Left ventricle myocardium inferior (tissue), 1 donor: ENCODE data around the gene BRI3. TPM values are rescaled to one million over a fixed set of nuclear protein-coding genes. Genes with fewer than 3 reads are reported as not detected.

ENCODE experiments used
- DNase-seq: peaks from one replicate; pipeline ENCODE4 v3.0.0-alpha.2; 2020
- H3K27ac ChIP-seq: fragments of 200-600 bp; replicated peaks from 2 replicates; pipeline ENCODE4 v1.8.0; 2021
- H3K27me3 ChIP-seq: fragments of 200-600 bp; 2 replicates; pipeline ENCODE4 v1.8.0; 2021; ENCODE audit warnings: low read depth
- H3K36me3 ChIP-seq: fragments of 200-600 bp; 2 replicates; pipeline ENCODE4 v1.8.0; 2021
- H3K4me1 ChIP-seq: fragments of 200-600 bp; 2 replicates; pipeline ENCODE4 v1.8.0; 2021
- H3K4me3 ChIP-seq: fragments of 200-600 bp; 2 replicates; pipeline ENCODE4 v1.8.0; 2021; ENCODE audit warnings: mild to moderate bottlenecking, moderate library complexity
- H3K9me3 ChIP-seq: fragments of 200-600 bp; replicated peaks from 2 replicates; pipeline ENCODE4 v1.8.0; 2021
- CTCF ChIP-seq: fragments of 200-600 bp; IDR thresholded peaks from 2 replicates; pipeline ENCODE4 v1.8.0; 2021; ENCODE audit warnings: antibody characterized with exemption, mild to moderate bottlenecking, borderline replicate concordance
- intact Hi-C: fragments of 100-400 bp; cut with micrococcal nuclease; formaldehyde crosslinking; loops from one replicate; pipeline ENCODE4 v1.11.0; 2022
- total RNA-seq: library from RNA; stranded (reverse); fragmentation: NEBNext Ultra II Directional; extraction: Animal tissue kit (Norgen Biotek cat#: 25700); gene quantifications from one replicate; pipeline ENCODE4 v1.2.1, GENCODE V29; 2021
- donor health status: DM: no; HTN: yes; CAD: no; lungs with severe emphysema.

The BRI3 gene
- total RNA-seq, 1 donor from 2014 or later: 201 TPM

GRCh38 chr7:98288064-98288823 lies 6.8 kb downstream of the BRI3 start:
- intact Hi-C loops: no loop called here
- Histone ChIP-seq H3K9me3 (no peaks in the 10 kb centered on the region), H3K27ac (peak overlapping the region; percentile 98), H3K36me3 (peaks cover 29% of the 10 kb centered on the region), H3K4me1 (peaks cover 89% of the 10 kb centered on the region), H3K4me3 (peak overlapping the region; percentile 89), H3K27me3 (no peaks in the 10 kb centered on the region)
- DNase-seq: no peak
- no peak for TF ChIP-seq CTCF

- peaks cover 40% of the 10 kb centered on the region for H3K36me3 ChIP-seq
- intact Hi-C loops: no loop called here
Measured at GRCh38 chr7:98289333-98289875, 7.9 kb downstream of the BRI3 start.

GRCh38 chr7:98291717-98292116 lies 10.2 kb downstream of the BRI3 start:
- no peak for DNase-seq
- intact Hi-C loops: loop anchor here (10.0 kb wide), 1 partner anchor 113 kb away; the partner anchor contains the start of gene BAIAP2L1
- peaks cover 70% of the 10 kb centered on the region for H3K4me1 ChIP-seq
- peak; percentile 28 for TF ChIP-seq CTCF
- H3K27me3 ChIP-seq: no peaks in the 10 kb centered on the region
- no peak overlapping the region for H3K27ac ChIP-seq
- no peaks in the 10 kb centered on the region for H3K9me3 ChIP-seq
- peaks cover 47% of the 10 kb centered on the region for H3K36me3 ChIP-seq
- no peak overlapping the region for H3K4me3 ChIP-seq

More at GRCh38 chr7:98289333-98289875, 7.9 kb downstream of the BRI3 start:
- Histone ChIP-seq H3K27me3 (no peaks in the 10 kb centered on the region), H3K4me1 (peaks cover 78% of the 10 kb centered on the region), H3K4me3 (no peak overlapping the region), H3K9me3 (no peaks in the 10 kb centered on the region), H3K27ac (peak overlapping the region; percentile 98)
- no peak for TF ChIP-seq CTCF
- DNase-seq: no peak

GRCh38 chr7:98293265-98293664 lies 11.8 kb downstream of the BRI3 start:
- no peaks in the 10 kb centered on the region for H3K27me3 ChIP-seq
- intact Hi-C loops: loop anchor here (10.0 kb wide), 1 partner anchor 112 kb away; the partner anchor contains the start of gene BAIAP2L1
- H3K9me3 ChIP-seq: no peaks in the 10 kb centered on the region
- peaks cover 49% of the 10 kb centered on the region for H3K36me3 ChIP-seq
- H3K27ac ChIP-seq: no peak overlapping the region
- H3K4me1 ChIP-seq: peaks cover 55% of the 10 kb centered on the region
- H3K4me3 ChIP-seq: no peak overlapping the region
- DNase-seq: no peak
- no peak for TF ChIP-seq CTCF

GRCh38 chr7:98293746-98294145 lies 12.3 kb downstream of the BRI3 start:
- intact Hi-C loops: loop anchor here (10.0 kb wide), 1 partner anchor 111 kb away; the partner anchor contains the start of gene BAIAP2L1
- DNase-seq: no peak
- no peak for TF ChIP-seq CTCF
- H3K36me3 ChIP-seq: peaks cover 49% of the 10 kb centered on the region
- H3K9me3 ChIP-seq: no peaks in the 10 kb centered on the region
- no peak overlapping the region for H3K27ac ChIP-seq
- peaks cover 50% of the 10 kb centered on the region for H3K4me1 ChIP-seq
- no peaks in the 10 kb centered on the region for H3K27me3 ChIP-seq
- no peak overlapping the region for H3K4me3 ChIP-seq
